NOMO-1 treated with DMSO at 0.1 percent for 48 hours (cell line): ENCODE measurements around the gene EIF2S3B.
A peak's percentile ranks its signal among the peaks of the same experiment; 100 is the strongest.
"Not testable (repeated sequence)": the region's sequence is repeated elsewhere in the genome, so short reads cannot be mapped to it uniquely, and the experiment has no call there.

Experiments
- DNase-seq: peaks from one replicate; lab custom pipeline; 2025; ENCODE audit not compliant: unreplicated experiment; lab: John Stamatoyannopoulos, UW

EIF2S3B gene

GRCh38 chr12:10505620-10506019 lies at the start of gene EIF2S3B:
Gene EIF2S3B, plus strand, starts transcription at chr12:10505890. Its CDS starts 13 bp downstream, at chr12:10505903.
- DNase-seq, result no peak

GRCh38 chr12:10456856-10457255 lies 48.8 kb upstream of the EIF2S3B start:
- DNase-seq, result no peak

- DNase-seq, result no peak
These were observed 47.9 kb upstream of the EIF2S3B start for GRCh38 chr12:10457760-10458159.

- DNase-seq, result no peak
These were observed 39.4 kb upstream of the EIF2S3B start for GRCh38 chr12:10466311-10466710.

- DNase-seq, result no peak
These were observed 36.0 kb upstream of the EIF2S3B start for GRCh38 chr12:10469701-10470100.

- DNase-seq, result not testable (repeated sequence)
These were observed 32.9 kb upstream of the EIF2S3B start for GRCh38 chr12:10472808-10473207.

- not testable (repeated sequence) for DNase-seq
These were observed 23.8 kb upstream of the EIF2S3B start for GRCh38 chr12:10481901-10482300.

- DNase-seq, result not testable (repeated sequence)
These were observed 18.4 kb upstream of the EIF2S3B start for GRCh38 chr12:10487328-10487727.

GRCh38 chr12:10491766-10492165 lies 13.9 kb upstream of the EIF2S3B start:
- DNase-seq, result no peak

- DNase-seq, result no peak
These were observed 8.1 kb upstream of the EIF2S3B start for GRCh38 chr12:10497602-10498001.

GRCh38 chr12:10498042-10498441 lies 7.6 kb upstream of the EIF2S3B start:
- no peak for DNase-seq

- peak; percentile 18 for DNase-seq
These were observed 4.7 kb upstream of the EIF2S3B start for GRCh38 chr12:10501030-10501429.

GRCh38 chr12:10503460-10503859 lies 2.2 kb upstream of the EIF2S3B start:
- no peak for DNase-seq

GRCh38 chr12:10511756-10512355 lies 6.2 kb downstream of the EIF2S3B start:
- DNase-seq, result no peak

GRCh38 chr12:10512798-10513197 lies 7.1 kb downstream of the EIF2S3B start:
- DNase-seq, result no peak

GRCh38 chr12:10521555-10521954 lies 15.9 kb downstream of the EIF2S3B start:
- no peak for DNase-seq

GRCh38 chr12:10528174-10528953 lies 22.7 kb downstream of the EIF2S3B start:
- DNase-seq, result no peak

- no peak for DNase-seq
These were observed 23.9 kb downstream of the EIF2S3B start for GRCh38 chr12:10529603-10530002.

GRCh38 chr12:10537721-10538120 lies 32.0 kb downstream of the EIF2S3B start:
- DNase-seq, result no peak

GRCh38 chr12:10540776-10541205 lies 35.1 kb downstream of the EIF2S3B start:
- peak; percentile 12 for DNase-seq

GRCh38 chr12:10543499-10543898 lies 37.8 kb downstream of the EIF2S3B start:
- DNase-seq, result no peak

GRCh38 chr12:10551375-10551774 lies 45.7 kb downstream of the EIF2S3B start:
- no peak for DNase-seq
